ENCODE measurements around the gene RUNX2. TPM values are rescaled to one million over a fixed set of nuclear protein-coding genes. Genes with fewer than 3 reads are reported as not detected.

The RUNX2 gene
- total RNA-seq, 1 donor from 2014 or later: 3.1 TPM

DNA sequence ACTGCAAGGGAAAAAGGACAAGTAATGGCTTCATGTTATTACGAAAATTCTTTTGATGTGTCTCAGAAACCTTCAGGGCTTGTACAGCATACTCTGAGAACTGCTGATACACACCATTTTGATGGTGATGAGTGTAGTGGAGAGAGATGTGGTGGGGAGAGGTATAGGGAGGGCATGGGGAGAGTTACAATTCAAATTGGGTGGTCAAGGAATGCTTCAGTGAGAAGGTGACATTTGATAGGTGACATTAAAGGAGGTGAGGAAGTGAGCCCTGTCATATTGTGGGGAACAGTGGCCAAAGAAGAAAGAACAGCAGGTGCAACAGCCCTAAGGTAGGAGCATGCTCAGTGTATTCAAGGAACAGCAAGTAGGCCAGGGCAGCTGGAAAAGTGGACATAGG, 368.6 kb downstream of the RUNX2 start:
- intact Hi-C loops (cut with DNase I): no loop called here

GRCh38 chr6:45697605-45698004, 369.5 kb downstream of the RUNX2 start:
- intact Hi-C loops (cut with DNase I): no loop called here
- DNase-seq (ENCODE audit: low spot score): no peak

More for the DNA sequence above, 368.6 kb downstream of the RUNX2 start:
- DNase-seq (ENCODE audit: low spot score): no peak

GRCh38 chr6:45698046-45698445, 369.9 kb downstream of the RUNX2 start:
- DNase-seq (ENCODE audit: low spot score): no peak
- intact Hi-C loops (cut with DNase I): no loop called here

GRCh38 chr6:45699663-45700062, 371.5 kb downstream of the RUNX2 start:
- no peak for DNase-seq (ENCODE audit: low spot score)
- intact Hi-C loops (cut with DNase I): loop anchor here (10.0 kb wide), 1 partner anchor 395 kb away; no protein-coding TSS in a partner anchor

GRCh38 chr6:45702849-45703739, 375.0 kb downstream of the RUNX2 start:
- intact Hi-C loops (cut with DNase I): loop anchor here (10.0 kb wide), 1 partner anchor 398 kb away; no protein-coding TSS in a partner anchor
- no peak for DNase-seq (ENCODE audit: low spot score)

DNA sequence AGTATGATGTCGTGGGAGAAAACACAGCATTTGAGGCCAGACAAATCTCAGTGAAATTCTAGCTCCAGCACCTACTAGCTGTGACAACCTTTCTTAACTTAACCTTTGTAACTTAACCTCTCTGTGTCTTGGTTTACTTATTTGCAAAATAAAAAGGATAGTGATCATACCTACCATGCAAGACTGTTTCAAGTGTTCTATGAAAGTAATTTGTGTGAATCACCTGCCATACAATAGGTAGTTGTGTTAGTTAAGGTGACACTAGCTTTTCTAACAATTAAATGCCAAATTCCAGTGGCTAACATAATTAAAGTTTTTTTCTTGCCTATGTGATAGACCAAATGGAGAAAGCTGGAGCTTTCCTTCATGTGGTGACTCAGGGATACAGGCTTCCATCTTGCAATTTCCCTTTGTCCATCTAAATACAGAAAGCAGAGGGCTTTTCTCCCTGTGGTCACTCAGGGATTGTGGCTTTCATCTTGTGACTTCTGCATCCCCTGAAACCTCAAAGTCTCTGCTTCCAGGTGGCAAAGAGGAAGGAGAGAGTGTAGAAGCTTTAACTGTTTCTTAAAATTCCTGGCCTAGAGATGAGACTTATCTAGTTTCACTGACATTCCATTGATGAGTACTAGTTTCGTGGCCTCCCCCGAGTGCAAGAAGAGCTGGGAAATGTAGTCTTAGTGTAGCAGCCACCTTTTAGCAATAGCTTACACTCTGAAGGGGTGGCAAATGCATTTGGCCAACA, 376.1 kb downstream of the RUNX2 start:
- intact Hi-C loops (cut with DNase I): loop anchor here (10.0 kb wide), 1 partner anchor 399 kb away; no protein-coding TSS in a partner anchor
- no peak for DNase-seq (ENCODE audit: low spot score)

DNA sequence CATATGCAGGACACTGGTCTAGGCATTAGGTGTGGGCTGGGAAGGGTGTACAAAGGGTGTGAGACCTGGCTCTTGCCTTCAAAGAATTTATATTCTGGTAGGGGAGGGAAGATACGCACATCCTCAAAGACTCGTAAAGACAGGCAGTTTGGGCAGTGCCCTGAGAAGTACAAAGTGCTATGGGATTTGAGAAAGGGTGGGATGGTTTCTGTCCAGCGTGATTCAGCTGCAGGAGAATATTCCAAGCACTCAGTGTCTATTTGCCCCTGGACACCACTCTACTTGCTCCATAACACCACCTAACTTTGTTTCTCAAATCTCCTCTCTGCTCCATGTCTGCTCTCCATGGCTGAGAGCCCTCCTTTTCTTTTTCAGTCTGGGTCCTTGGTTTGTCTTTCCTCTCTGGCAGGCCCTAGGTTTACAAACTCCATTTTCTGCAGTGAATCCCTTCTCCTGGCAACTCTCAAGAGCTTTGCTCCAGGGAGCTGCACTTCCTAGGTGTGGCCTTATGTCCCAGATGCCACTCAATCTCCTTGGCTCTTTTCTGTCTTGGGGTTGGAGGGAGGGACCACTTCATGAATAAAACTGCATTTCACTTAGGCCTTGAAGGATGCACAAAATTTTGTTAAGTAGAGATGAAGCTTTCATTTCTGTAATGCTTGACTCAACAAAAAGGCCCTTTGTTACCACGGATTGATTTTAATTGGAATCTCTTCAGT, 377.2 kb downstream of the RUNX2 start:
- intact Hi-C loops (cut with DNase I): loop anchor here (10.0 kb wide), 1 partner anchor 400 kb away; no protein-coding TSS in a partner anchor
- no peak for DNase-seq (ENCODE audit: low spot score)

GRCh38 chr6:45706319-45706718, 378.2 kb downstream of the RUNX2 start:
- DNase-seq (ENCODE audit: low spot score): no peak
- intact Hi-C loops (cut with DNase I): loop anchor here (10.0 kb wide), 1 partner anchor 402 kb away; no protein-coding TSS in a partner anchor

GRCh38 chr6:45707176-45707575, 379.0 kb downstream of the RUNX2 start:
- no peak for DNase-seq (ENCODE audit: low spot score)
- intact Hi-C loops (cut with DNase I): loop anchor here (10.0 kb wide), 1 partner anchor 402 kb away; no protein-coding TSS in a partner anchor

DNA sequence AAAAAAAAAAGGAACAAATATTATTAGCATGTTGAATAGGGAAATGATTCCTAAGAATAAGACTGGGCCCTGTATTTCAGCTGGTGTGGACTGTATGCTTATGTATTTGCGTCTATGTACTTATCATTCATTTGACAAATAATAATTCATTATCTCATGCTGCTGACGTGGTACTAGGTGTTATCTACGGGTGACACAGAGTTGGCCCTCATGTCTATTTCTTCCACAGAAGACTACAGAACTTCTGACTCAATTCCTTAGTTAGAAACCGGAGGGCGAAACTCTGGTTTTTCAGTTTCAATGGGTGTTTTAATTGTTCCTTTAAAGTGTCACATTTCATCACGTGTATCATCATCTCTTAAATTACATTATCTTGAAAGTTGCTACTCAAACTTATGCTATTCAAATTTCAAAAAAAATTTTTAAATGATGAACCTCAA, 381.7 kb downstream of the RUNX2 start:
- DNase-seq (ENCODE audit: low spot score): no peak
- intact Hi-C loops (cut with DNase I): loop anchor here (10.0 kb wide), 1 partner anchor 405 kb away; no protein-coding TSS in a partner anchor

DNA sequence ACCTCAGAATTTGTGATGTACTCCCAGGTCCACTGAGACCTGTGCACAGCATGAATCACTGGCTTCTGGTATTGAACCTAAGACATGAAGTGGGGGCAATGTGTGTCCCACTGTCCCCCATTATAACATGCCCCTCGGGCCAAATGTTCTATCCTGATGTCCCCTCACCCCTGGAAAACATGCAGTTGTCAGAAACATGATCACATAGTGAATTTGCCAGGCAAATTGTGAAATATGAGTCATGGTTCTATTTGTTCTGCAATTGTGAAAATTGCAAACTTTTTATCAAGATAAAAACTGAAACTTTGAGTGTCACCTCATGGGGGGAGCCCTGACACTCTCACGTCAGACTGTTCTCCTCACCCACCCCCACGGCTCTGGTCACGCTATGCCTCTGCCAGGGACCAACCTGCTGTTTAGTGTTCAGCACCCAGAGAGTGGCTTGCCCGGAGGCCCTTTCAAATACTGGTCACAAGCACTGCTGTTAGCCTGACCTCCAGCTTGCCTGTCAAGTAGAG, 382.2 kb downstream of the RUNX2 start:
- intact Hi-C loops (cut with DNase I): no loop called here
- DNase-seq (ENCODE audit: low spot score): no peak

- intact Hi-C loops (cut with DNase I): no loop called here
Observed at GRCh38 chr6:45712076-45712475, 383.9 kb downstream of the RUNX2 start.

GRCh38 chr6:45712786-45713185, 384.7 kb downstream of the RUNX2 start:
- no peak for DNase-seq (ENCODE audit: low spot score)
- intact Hi-C loops (cut with DNase I): no loop called here

More at GRCh38 chr6:45712076-45712475, 383.9 kb downstream of the RUNX2 start:
- DNase-seq (ENCODE audit: low spot score): no peak

Other genes starting within 250 kb of the RUNX2 start
- gene SUPT3H, start 49.6 kb downstream of the RUNX2 start, total RNA-seq: 6.2 TPM

All from cardiac septum (tissue), 1 donor.